Testis (tissue), 3 donors: ENCODE data around the gene CD3D. TPM values are rescaled to one million over a fixed set of nuclear protein-coding genes. Genes with fewer than 3 reads are reported as not detected.

ENCODE experiments used
- DNase-seq: peaks from one replicate; pipeline ENCODE4 v3.0.0-alpha.2; 2019
- H3K27ac ChIP-seq, 2 donors: fragments of 200-600 bp; sonication (generic); one replicate each; pipeline ENCODE4 v1.5.1; 2019
- H3K27me3 ChIP-seq: fragments of 200-600 bp; sonication (generic); one replicate; pipeline ENCODE4 v1.5.1; 2019
- H3K36me3 ChIP-seq: fragments of 200-600 bp; sonication (generic); one replicate; pipeline ENCODE4 v1.5.1; 2017; ENCODE audit warnings: low read depth; ENCODE audit errors: missing control alignments
- H3K4me1 ChIP-seq: fragments of 200-600 bp; sonication (generic); one replicate; pipeline ENCODE4 v1.5.1; 2019
- H3K4me3 ChIP-seq, 2 donors: fragments of 200-600 bp; sonication (generic); one replicate each; pipeline ENCODE4 v1.5.1; 2017 to 2019
- H3K9me3 ChIP-seq: fragments of 200-600 bp; sonication (generic); one replicate; pipeline ENCODE4 v1.5.1; 2017
- POLR2A ChIP-seq: fragments of 450-650 bp; IDR thresholded peaks from one replicate; pipeline ENCODE4 v1.6.1; 2017; ENCODE audit warnings: antibody characterized with exemption, mild to moderate bottlenecking, moderate library complexity
- WGBS, 2 donors: methylation state at CpG; one replicate each; pipeline ENCODE4 v1.1.5; 2018; 5-methylcytosine and 5-hydroxymethylcytosine counted together
- intact Hi-C: fragments of 100-400 bp; cut with DNase I; formaldehyde crosslinking; loops from one replicate; pipeline ENCODE4 v1.15.1; 2023; ENCODE audit warnings: low total_unique reads
- polyA plus RNA-seq: library from polyadenylated mRNA; stranded (reverse); fragments of 350-450 nt; fragmentation: Illumina TruSeq; extraction: RNeasy Lipid Tissue Mini Kit (QIAGEN cat#74804); gene quantifications from one replicate; pipeline ENCODE4 v1.2.3, GENCODE V29; 2014; ENCODE audit warnings: low read depth, low replicate concordance; ENCODE audit not compliant: insufficient read depth
- total RNA-seq, 2 donors: library from RNA; depleted of rRNA; stranded (reverse); fragments of >200 nt; gene quantifications; one replicate each; pipeline ENCODE4 v1.2.3, GENCODE V29; 2016
- TF ChIP-seq, protein P1 (sequence below), 3 experiments: fragments of 450-650 bp in 2 of 3; fragments of 200-600 bp in 1 of 3; sonication (generic) in 1 of 3; IDR thresholded peaks; one replicate each; pipeline ENCODE4 v1.5.1; 2016 to 2019; ENCODE audit warnings: antibody characterized with exemption in 3 of 3, mild to moderate bottlenecking in 2 of 3, moderate library complexity in 1 of 3

Gene CD3D
- total and polyA plus RNA-seq, 3 donors from 2014 or later: 1.8 to 7.2 TPM; not detected in 1

DNA sequence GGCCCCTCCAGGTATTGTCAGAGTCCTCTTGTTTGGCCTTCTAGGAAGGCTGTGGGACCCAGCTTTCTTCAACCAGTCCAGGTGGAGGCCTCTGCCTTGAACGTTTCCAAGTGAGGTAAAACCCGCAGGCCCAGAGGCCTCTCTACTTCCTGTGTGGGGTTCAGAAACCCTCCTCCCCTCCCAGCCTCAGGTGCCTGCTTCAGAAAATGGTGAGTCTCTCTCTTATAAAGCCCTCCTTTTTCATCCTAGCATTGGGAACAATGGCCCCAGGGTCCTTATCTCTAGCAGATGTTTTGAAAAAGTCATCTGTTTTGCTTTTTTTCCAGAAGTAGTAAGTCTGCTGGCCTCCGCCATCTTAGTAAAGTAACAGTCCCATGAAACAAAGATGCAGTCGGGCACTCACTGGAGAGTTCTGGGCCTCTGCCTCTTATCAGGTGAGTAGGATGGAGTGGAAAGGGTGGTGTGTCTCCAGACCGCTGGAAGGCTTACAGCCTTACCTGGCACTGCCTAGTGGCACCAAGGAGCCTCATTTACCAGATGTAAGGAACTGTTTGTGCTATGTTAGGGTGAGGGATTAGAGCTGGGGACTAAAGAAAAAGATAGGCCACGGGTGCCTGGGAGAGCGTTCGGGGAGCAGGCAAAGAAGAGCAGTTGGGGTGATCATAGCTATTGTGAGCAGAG, 37.8 kb downstream of the CD3D start, which contains the start of gene CD3E:
TSS of gene CD3E (plus strand) at position 163 of the 681 bp plus-strand sequence. CDS start at position 386, 223 bp downstream.
- no peak for TF ChIP-seq POLR2A
- TF ChIP-seq, protein P1, sequence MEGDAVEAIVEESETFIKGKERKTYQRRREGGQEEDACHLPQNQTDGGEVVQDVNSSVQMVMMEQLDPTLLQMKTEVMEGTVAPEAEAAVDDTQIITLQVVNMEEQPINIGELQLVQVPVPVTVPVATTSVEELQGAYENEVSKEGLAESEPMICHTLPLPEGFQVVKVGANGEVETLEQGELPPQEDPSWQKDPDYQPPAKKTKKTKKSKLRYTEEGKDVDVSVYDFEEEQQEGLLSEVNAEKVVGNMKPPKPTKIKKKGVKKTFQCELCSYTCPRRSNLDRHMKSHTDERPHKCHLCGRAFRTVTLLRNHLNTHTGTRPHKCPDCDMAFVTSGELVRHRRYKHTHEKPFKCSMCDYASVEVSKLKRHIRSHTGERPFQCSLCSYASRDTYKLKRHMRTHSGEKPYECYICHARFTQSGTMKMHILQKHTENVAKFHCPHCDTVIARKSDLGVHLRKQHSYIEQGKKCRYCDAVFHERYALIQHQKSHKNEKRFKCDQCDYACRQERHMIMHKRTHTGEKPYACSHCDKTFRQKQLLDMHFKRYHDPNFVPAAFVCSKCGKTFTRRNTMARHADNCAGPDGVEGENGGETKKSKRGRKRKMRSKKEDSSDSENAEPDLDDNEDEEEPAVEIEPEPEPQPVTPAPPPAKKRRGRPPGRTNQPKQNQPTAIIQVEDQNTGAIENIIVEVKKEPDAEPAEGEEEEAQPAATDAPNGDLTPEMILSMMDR (IDR thresholded peaks at IDR 0.05): no peak
- intact Hi-C loops: no loop called here
- H3K4me3 ChIP-seq: no peak within 1 kb of the TSS
- 81 to 86% methylated on average over 8 of the region's 8 CpGs for WGBS, 2 donors
- no peaks in the 10 kb centered on the region for H3K4me1 ChIP-seq
- H3K27me3 ChIP-seq: no peaks in the 10 kb centered on the region
- no peaks in the 10 kb centered on the region for H3K36me3 ChIP-seq
- no peak for DNase-seq
- H3K9me3 ChIP-seq: no peaks in the 10 kb centered on the region
- no peak within 1 kb of the TSS for H3K27ac ChIP-seq

DNA sequence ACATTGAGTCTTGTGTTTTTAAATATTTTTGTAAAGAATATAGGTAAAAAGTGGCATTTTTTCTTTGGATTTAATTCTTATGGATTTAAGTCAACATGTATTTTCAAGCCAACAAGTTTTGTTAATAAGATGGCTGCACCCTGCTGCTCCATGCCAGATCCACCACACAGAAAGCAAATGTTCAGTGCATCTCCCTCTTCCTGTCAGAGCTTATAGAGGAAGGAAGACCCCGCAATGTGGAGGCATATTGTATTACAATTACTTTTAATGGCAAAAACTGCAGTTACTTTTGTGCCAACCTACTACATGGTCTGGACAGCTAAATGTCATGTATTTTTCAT, 38.3 kb downstream of the CD3D start:
- no peak for DNase-seq
- H3K27me3 ChIP-seq: no peaks in the 10 kb centered on the region
- no peaks in the 10 kb centered on the region for H3K4me1 ChIP-seq
- no peaks in the 10 kb centered on the region for H3K9me3 ChIP-seq
- intact Hi-C loops: no loop called here
- no peaks in the 10 kb centered on the region for H3K36me3 ChIP-seq
- WGBS, 2 donors: 84 to 94% methylated on average over 1 of the region's 1 CpG
- H3K4me3 ChIP-seq: no peak overlapping the region
- TF ChIP-seq, protein P1 (IDR thresholded peaks at IDR 0.05): no peak
- TF ChIP-seq POLR2A: no peak
- H3K27ac ChIP-seq: no peak overlapping the region

DNA sequence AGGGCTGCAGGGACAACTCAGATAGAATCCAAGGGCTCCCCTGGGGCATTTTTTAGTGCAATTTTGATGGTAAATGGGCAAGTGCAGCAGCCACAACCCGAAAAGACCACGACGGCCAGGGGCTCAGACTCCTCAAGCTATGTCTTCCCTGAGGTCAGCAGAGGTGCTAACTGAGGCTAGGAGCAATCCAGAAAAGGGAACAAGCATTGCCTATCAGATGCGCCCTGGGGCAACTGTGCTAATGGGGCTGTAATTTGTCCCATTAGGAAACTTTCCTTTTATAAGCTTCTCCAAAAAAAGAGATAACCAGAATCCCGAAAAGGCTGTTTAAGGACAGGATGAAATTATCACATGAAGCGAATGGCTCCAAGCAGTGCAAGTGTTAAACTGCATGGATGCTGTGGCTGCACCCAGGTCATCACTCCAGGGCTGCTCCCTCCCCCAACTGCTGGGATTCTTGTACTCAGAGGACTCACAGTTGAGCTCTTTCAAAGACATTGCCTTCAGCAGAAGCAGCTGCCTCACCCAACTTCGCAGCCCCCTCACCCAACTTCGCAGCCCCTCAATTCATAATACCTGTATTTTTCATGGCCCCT, 40.8 kb downstream of the CD3D start:
- 53 to 70% methylated on average over 8 of the region's 8 CpGs for WGBS, 2 donors
- H3K9me3 ChIP-seq: no peaks in the 10 kb centered on the region
- no peak overlapping the region for H3K4me3 ChIP-seq
- no peaks in the 10 kb centered on the region for H3K27me3 ChIP-seq
- H3K27ac ChIP-seq: no peak overlapping the region
- no peaks in the 10 kb centered on the region for H3K36me3 ChIP-seq
- no peak for TF ChIP-seq POLR2A
- TF ChIP-seq, protein P1 (IDR thresholded peaks at IDR 0.05): no peak
- no peak for DNase-seq
- intact Hi-C loops: no loop called here
- no peaks in the 10 kb centered on the region for H3K4me1 ChIP-seq

DNA sequence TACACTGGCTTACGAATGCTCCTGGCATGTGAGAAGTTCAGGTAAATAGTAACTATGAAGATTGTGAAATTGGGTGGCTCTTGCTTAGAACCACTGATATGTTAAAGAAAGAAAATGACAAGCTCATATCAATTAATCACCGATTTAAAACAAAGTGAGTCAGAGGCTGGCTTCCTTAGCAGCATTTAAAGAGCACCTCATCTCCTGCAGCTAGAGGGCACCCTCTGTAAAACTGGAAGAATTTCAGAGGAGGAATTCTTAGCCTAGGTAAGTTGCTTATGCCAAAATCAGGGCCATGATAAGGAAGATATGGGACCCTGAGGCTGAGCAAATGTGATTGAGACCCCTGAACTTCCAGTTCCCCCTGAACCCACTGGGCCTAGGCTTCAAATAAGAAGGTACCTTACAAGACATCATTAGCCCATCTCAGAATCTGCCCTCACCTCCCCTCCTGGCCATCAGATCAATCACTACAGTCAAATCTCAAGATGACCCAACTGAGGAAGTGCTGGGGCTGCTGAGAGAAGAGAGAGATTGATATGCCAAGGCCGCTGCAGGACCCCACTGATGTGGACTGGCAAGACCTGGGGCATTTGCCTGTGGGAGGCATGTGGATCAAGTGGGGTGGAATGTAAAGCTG, 46.6 kb downstream of the CD3D start:
- TF ChIP-seq, protein P1 (IDR thresholded peaks at IDR 0.05): peak in 1 of 3 experiments; percentile 27
- no peak for TF ChIP-seq POLR2A
- Histone ChIP-seq H3K4me3 (no peak overlapping the region), H3K27me3 (no peaks in the 10 kb centered on the region), H3K9me3 (no peaks in the 10 kb centered on the region), H3K4me1 (no peaks in the 10 kb centered on the region), H3K36me3 (no peaks in the 10 kb centered on the region), H3K27ac (no peak overlapping the region)
- 68 to 72% methylated on average over 3 of the region's 3 CpGs for WGBS, 2 donors
- DNase-seq: no peak
- intact Hi-C loops: no loop called here
